Activated naive CD4-positive, alpha-beta T cell treated with anti-CD3 and anti-CD28 coated beads, Interleukin-2, amount 10 ng/mL, durations not matched to agents 7 days and 5 days (primary cell): ENCODE data around the gene TXNDC11.

ENCODE experiments used
- CTCF ChIA-PET: fragments of 350-600 bp; sonication (Branson Sonifier 250); formaldehyde crosslinking; loops from one replicate; lab custom pipeline; 2021; ENCODE audit warnings: antibody characterized with exemption; lab: Charles Lee
- DNase-seq: peaks from one replicate; pipeline ENCODE4 v3.0.0-alpha.2; 2020
- H3K27ac Mint-ChIP-seq: one replicate; pipeline ENCODE4 v1.8.0; 2021; ENCODE audit warnings: mild to moderate bottlenecking, moderate library complexity, mixed read lengths
- H3K27me3 Mint-ChIP-seq: one replicate; pipeline ENCODE4 v1.8.0; 2021; ENCODE audit warnings: mild to moderate bottlenecking, mixed read lengths
- H3K36me3 Mint-ChIP-seq: one replicate; pipeline ENCODE4 v1.8.0; 2021; ENCODE audit warnings: mixed read lengths
- H3K4me1 Mint-ChIP-seq: one replicate; pipeline ENCODE4 v1.8.0; 2021; ENCODE audit warnings: mixed read lengths
- H3K4me3 Mint-ChIP-seq: one replicate; pipeline ENCODE4 v1.8.0; 2021; ENCODE audit warnings: mild to moderate bottlenecking, moderate library complexity, mixed read lengths
- H3K9me3 Mint-ChIP-seq: one replicate; pipeline ENCODE4 v1.8.0; 2021; ENCODE audit warnings: mixed read lengths

TXNDC11 gene

DNA sequence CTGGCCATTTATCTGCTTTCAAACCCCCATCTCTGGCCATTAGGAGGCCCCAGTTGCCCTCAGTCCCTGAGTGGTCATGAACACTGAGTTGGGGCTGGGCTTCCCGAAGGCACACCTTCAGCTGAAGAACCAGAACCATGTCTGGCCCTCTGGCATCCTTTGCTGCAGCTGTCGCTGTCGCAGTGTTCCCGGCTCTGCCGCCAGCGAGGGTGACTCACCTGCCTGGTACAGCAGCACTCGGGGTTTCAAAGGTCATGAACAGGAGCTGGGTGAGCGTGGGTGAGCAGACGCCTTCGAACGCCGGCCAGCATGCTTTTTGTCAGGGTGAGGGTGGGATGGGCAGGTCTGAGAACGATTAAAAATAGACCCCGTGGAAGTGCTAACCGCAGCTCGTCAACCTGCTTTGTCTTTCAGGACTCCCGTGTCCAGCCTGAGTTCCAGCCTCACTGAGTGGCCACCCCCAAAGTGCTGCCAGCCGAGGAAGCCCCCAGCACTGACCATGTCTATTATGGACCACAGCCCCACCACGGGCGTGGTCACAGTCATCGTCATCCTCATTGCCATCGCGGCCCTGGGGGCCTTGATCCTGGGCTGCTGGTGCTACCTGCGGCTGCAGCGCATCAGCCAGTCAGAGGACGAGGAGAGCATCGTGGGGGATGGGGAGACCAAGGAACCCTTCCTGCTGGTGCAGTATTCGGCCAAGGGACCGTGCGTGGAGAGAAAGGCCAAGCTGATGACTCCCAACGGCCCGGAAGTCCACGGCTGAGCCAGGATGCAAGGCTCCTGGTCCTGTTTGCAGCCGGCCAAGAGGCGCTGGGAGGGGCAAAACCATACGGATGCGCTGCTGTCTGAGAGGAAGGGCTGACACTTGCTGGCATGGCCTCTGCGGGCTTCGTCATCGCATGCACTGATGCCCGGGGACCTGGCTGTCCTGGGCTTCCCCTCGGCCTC is 66.8 kb downstream of the TXNDC11 start:
- no peak for DNase-seq
- Mint-ChIP-seq H3K4me1 (peaks cover 91% of the 10 kb centered on the region), H3K36me3 (peaks cover 51% of the 10 kb centered on the region), H3K4me3 (no peak overlapping the region), H3K27me3 (no peaks in the 10 kb centered on the region), H3K27ac (no peak overlapping the region), H3K9me3 (no peaks in the 10 kb centered on the region)
- CTCF ChIA-PET = interaction anchor here (0.7 kb wide), 1 partner anchor 131 kb away, joined by 6 read pairs; no protein-coding TSS in a partner anchor

DNA sequence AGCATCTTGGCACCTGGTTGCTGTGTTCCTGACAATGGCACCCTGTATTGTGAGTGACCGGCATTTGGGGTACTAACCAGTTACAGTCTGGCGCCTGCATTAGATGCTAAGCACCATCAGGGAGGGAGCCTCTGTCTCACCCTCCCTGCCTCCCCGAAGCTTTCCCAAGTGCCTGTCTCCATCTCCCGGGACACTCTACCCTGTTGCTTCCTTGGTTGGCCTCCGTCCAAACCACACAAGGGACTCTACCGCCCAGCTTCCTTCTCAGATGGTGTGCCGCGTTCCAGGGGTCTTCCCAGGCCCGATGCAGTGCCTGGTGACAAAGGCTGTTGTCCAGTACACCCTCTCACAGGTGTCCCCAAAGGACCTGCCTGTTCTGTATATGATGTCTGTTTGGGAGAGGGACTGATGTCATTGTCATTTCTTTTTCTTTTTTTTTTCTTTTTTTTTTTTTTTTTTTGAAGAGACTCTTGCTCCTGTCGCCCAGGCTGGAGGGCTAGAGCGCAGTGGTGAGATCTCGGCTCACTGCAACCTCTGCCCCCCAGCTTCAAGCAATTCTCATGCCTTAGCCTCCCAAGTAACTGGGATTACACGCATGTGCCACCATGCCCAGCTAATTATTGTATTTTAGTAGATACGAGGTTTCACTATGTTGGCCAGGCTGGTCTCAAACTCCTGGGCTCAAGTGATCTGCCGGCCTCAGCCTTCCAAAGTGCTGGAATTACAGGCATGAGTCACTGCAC is 67.7 kb downstream of the TXNDC11 start:
- Mint-ChIP-seq H3K36me3 (peaks cover 46% of the 10 kb centered on the region), H3K4me1 (peaks cover 91% of the 10 kb centered on the region), H3K27ac (peak overlapping the region; percentile 60), H3K4me3 (no peak overlapping the region), H3K27me3 (no peaks in the 10 kb centered on the region), H3K9me3 (no peaks in the 10 kb centered on the region)
- DNase-seq = no peak
- CTCF ChIA-PET = interaction anchor here (0.7 to 0.8 kb wide), 2 partner anchors 130 to 143 kb away, joined by 5 to 6 read pairs; no protein-coding TSS in a partner anchor

DNA sequence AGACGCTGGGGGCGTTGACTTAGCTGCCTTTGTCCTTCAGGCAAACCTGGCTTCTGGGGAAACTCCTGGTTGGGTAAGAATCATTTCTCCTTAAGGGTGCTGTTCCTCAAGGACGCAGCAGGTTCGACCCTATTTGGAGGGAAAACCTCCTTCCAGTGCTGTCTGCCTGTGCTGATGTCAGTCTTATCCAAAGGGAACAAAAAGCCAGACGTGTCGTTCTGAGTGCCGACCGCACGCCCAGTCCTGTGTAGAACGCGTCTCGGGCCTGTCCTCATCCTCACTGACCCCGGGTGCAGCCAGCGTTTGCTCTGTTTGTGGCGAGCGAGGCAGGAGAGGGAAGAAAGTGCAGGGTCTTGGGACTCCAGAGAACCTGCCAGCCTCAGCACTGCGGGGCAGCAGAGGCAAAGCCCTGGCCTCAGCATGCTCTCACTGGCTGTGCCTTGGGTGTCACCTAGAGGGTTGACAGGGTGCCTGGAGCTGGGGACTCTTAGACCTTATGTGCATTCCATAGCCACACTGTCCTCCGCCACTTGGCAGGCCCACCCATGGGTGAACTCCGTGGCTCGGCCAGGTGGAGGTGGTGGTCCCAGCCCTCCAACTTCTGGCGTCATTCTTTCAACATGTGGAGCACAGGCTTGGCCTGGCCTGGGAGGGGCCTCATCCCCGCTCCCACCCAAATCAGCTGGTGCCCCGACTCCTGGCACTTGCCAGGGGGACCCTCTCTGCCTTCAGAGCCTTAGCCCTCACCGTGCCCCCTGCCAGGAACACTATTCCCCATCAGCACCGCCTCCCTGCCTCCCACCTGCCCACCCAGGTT is 68.4 kb downstream of the TXNDC11 start:
- CTCF ChIA-PET = interaction anchor here (0.8 kb wide), 1 partner anchor 142 kb away, joined by 5 read pairs; no protein-coding TSS in a partner anchor
- peaks cover 38% of the 10 kb centered on the region for H3K36me3 Mint-ChIP-seq
- H3K27me3 Mint-ChIP-seq = no peaks in the 10 kb centered on the region
- no peak for DNase-seq
- no peaks in the 10 kb centered on the region for H3K9me3 Mint-ChIP-seq
- H3K4me1 Mint-ChIP-seq = peaks cover 91% of the 10 kb centered on the region
- peak overlapping the region; percentile 60 for H3K27ac Mint-ChIP-seq
- H3K4me3 Mint-ChIP-seq = no peak overlapping the region

DNA sequence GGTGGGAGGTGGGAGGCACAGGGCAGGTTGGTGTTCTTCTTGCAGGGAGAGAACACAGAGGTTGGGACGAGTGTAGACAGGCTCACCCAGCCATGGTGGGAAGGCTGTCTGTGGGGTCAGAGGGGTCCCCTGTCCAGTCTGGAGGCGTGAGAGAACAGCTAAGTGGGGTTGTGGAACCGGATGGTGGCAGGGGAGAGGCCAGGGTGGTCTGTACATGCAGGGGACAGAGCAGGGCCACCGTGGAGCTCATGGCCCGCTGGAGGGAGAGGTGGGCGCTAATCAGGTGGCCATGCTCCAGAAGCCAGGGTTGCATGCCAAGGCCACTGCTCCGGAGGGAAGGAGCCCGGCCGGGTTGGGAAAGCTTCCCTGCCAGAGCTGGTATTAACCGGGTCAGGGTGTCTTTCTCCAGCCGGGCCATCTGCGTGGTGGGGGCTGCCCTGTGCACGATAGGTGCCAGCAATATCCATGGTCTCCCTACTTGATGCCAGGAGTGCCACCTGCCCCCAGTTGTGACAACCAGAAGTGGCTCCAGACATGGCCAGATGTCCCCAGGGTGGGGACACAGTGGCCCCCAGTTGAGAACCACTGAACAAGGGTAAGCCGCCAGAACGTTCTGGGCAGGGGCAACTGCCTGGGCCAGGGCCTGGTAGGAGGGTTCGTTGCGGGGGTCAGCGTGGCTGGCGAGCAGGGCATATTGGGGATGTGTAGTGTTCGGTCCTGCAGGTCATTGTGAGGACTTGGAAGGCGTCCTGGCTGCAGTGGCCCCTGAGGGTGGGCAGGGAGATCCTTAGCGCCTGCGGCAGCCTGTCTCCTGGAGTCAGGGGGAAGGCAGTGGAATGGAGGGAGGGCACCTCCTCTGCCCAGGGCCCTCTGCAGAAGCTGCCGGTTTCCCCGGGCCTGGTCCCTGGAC is 69.3 kb downstream of the TXNDC11 start:
- peaks cover 85% of the 10 kb centered on the region for H3K4me1 Mint-ChIP-seq
- peaks cover 31% of the 10 kb centered on the region for H3K36me3 Mint-ChIP-seq
- peak overlapping the region; percentile 34 for H3K4me3 Mint-ChIP-seq
- CTCF ChIA-PET = no interaction called here
- H3K27ac Mint-ChIP-seq = peak overlapping the region; percentile 81
- no peaks in the 10 kb centered on the region for H3K27me3 Mint-ChIP-seq
- DNase-seq = no peak
- no peaks in the 10 kb centered on the region for H3K9me3 Mint-ChIP-seq

DNA sequence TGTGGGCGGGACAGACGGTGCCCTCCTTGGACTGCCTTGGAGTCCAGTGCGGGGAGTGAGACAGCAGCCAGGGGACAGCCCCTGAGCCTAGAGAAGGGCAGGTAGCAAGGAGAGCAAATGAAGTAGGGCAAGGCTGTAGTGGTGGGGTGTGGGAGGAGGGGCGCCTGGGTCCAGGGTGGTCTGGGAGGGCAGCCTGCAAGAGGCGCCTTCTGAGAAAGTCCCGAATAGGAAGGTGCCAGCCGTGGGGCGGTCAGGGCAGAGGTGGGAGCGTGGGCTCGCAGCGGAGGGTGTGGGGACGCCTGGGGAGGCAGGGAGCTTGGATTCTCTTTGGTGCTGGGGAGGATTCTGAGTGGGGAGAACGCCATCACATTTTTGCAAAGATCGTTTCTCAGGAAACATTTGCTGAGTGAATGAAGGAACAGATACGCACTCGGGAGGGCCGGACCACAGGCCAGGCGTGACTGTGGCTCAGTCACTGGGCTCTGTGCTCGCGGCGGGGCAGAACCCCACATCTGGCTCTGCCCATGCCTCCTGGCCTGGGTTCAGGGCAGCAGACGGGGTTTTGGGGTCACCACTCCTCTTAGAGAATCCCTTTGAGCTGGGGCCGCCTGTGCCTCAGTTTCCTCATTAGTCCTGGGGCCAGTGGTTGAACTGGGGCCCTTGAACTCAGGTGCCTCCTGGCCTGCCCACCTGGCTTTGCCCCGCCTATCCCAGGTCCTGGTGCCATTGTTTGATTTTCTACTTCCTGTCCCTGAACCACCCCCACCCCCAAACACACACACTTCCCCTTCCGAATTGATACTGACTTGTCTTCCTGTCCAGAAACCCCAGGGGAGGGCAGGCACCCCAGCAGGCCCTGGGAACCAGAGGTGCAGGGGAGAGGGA is 70.2 kb downstream of the TXNDC11 start:
- Mint-ChIP-seq H3K36me3 (peaks cover 22% of the 10 kb centered on the region), H3K4me1 (peaks cover 80% of the 10 kb centered on the region), H3K9me3 (no peaks in the 10 kb centered on the region), H3K27me3 (no peaks in the 10 kb centered on the region), H3K27ac (peak overlapping the region; percentile 81), H3K4me3 (peak overlapping the region; percentile 34)
- CTCF ChIA-PET = no interaction called here
- peak; percentile 76 for DNase-seq

DNA sequence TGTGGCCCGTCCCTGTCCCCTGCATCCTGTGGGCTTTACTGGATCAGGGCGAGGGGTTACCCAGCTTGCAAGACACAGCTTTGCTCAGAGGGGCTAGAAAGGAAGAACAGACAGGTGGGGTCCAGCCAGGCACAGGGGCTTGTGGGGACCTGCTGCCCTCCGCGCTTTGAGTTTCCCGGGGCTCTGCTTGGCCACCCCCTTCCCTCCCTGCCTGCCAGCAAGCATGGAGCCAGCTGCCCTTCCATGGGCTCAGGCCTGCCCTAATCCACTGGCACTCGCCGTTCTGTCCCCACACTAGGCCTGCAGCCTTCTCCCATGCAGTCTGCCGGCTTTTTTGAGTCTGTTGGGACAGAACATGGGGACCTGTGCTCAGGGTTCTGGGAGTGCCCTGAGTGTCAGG is 71.0 kb downstream of the TXNDC11 start:
- peaks cover 79% of the 10 kb centered on the region for H3K4me1 Mint-ChIP-seq
- CTCF ChIA-PET = no interaction called here
- H3K9me3 Mint-ChIP-seq = no peaks in the 10 kb centered on the region
- no peaks in the 10 kb centered on the region for H3K27me3 Mint-ChIP-seq
- peaks cover 14% of the 10 kb centered on the region for H3K36me3 Mint-ChIP-seq
- H3K27ac Mint-ChIP-seq = peak overlapping the region; percentile 81
- peak overlapping the region; percentile 34 for H3K4me3 Mint-ChIP-seq
- DNase-seq = no peak

DNA sequence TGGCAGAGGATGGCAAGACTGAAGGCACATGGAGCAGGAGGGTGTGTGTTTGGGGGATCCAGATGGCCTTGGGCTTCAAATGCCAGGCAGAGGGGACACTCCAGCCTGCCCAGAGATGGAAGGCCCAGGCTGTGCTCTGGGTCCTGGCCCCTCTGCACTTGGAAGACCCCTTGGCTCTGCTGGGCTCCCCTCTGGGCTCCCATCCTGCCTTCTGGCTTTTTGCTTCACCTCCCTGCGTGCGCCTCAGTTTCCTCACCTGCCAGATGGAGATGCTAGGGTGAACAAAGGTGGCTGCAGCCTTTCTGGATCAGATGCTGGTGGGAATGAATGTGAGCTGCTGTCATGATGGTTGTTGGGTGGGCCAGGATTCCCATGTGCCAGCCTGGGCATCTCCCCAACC is 71.4 kb downstream of the TXNDC11 start:
- CTCF ChIA-PET = no interaction called here
- Mint-ChIP-seq H3K4me1 (peaks cover 80% of the 10 kb centered on the region), H3K4me3 (peak overlapping the region; percentile 83), H3K27ac (peak overlapping the region; percentile 97), H3K9me3 (no peaks in the 10 kb centered on the region), H3K27me3 (no peaks in the 10 kb centered on the region), H3K36me3 (peaks cover 10% of the 10 kb centered on the region)
- DNase-seq = no peak

DNA sequence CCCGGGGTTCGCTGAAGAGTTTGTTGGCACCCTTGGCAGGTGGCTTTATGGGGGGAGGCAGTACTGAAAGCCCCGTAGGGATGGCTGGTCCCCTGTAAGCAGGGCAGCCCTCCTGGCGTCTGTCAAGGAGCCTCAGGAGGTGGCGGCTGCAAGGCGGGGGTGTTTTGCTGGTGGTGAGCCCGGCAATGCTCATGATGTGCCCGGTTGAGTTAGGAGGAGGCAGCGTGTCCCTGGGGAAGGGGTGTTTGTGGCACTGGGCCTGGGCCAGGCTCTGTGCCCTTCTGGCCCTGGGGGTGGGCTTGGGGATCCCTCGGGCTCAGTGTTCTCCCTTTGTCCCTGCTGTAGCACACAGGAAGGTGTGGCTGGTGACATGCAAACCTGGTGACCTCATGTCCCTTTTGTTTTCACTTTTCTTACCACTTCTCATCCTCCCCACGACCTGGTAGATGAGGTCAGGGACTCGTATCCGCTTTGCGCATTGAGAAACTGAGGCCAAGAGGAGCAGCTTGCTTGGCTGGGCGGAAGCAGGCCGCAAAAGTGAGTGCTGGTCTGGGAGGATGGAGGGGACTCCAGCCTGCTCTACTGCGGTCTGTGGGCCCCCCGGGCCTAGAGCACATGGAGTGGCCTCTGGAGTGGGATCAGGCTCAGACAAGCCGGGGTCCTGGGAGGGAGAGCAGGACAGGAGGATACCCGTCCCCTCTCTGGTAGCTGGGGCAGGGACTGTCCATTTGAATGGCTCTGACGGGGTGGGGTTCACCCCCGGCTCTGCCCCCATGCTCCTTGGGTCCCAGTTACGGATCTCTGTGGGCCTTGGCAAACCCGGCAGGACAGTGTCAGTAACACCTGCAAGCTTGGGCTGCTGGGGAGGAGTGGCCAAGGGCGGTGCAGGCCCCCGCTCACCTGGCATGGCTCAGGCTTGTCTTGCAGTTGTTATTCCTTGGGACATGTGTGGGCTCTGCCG is 72.2 kb downstream of the TXNDC11 start:
- Mint-ChIP-seq H3K4me3 (peak overlapping the region; percentile 83), H3K27me3 (no peaks in the 10 kb centered on the region), H3K4me1 (peaks cover 81% of the 10 kb centered on the region), H3K36me3 (peaks cover 10% of the 10 kb centered on the region), H3K27ac (peak overlapping the region; percentile 97), H3K9me3 (no peaks in the 10 kb centered on the region)
- peak; percentile 65 for DNase-seq
- CTCF ChIA-PET = interaction anchor here (0.8 kb wide), 1 partner anchor 44 kb away, joined by 3 read pairs; no protein-coding TSS in a partner anchor

DNA sequence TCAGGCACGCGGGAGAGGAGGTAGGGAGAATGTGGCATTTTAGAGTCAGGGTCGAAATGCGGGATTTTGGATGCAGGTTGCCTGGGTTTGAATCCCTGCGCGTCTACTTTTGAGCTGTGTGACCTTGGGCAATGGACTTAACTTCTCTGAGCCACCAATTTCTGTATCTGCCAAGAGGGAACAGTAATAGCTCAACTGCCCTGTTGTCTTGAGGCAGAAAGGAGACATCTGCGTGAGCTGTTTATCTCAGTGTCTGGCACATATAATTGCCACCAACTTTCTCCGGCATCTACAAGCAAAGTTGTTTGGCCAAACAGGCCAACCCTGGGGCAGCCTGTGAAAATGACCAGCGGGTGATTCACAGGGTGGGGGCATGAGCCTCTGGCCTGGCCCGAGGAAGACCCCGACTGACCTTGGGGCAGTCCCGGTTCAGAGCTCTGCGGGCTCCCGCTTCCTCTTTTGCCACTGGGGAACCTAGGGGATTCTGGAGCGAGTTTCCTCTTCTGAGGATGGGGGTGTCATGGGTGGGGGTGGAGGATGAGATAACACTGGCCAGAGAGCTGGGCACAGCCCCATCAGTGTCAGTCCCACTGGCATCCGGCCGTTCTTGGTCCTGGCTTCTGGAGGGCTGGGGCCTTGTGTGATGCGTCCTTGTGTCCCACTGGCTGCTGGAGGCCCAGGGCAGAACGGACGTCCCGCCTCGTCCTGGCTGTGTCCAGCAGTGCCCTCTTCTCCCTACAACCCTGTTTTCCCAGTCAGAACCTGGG is 73.1 kb downstream of the TXNDC11 start:
- H3K4me1 Mint-ChIP-seq = peaks cover 84% of the 10 kb centered on the region
- no peaks in the 10 kb centered on the region for H3K9me3 Mint-ChIP-seq
- H3K27me3 Mint-ChIP-seq = no peaks in the 10 kb centered on the region
- H3K36me3 Mint-ChIP-seq = peaks cover 6% of the 10 kb centered on the region
- CTCF ChIA-PET = interaction anchor here (0.9 kb wide), 1 partner anchor 83 kb away, joined by 3 read pairs; the partner anchor contains the start of gene LITAF
- peak overlapping the region; percentile 83 for H3K4me3 Mint-ChIP-seq
- peak; percentile 29 for DNase-seq
- peak overlapping the region; percentile 97 for H3K27ac Mint-ChIP-seq

DNA sequence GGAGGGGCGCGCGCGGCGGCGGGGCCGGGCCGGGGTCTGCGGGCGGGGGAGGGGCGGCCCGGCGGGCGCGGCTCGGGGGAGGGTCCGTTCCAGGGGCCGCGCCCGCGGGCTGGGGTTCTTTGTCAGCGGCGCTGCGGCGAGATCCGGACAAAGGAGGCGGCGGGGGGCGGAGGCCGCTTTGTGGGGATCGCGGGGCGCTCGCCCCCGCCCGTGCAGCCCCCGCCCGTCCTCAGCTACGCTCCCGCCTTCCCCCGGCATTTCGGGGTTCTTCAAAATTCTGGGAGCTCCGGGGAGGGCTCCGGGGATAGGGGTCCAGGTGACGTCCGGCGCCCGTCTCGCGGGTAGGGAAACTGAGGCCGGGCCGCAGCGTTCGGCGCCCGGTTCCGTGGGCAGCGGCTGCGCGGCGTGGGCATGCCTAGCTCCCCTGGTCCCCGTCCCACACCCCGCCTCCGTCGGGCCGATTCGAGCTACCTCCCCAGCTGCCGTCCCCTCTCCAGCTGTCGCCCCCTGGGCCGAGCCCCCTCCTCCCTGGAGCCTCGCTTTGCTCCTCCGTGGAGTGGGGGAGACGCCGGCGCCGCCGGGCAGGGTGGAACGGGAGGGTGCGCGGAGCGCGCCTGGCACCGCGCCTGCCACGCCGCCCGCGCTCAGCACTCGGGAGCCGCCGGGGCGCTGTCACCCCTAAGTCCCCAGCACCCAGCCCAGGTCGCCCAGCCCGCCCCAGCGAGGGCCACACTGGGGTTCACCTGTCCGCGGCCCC is 73.9 kb downstream of the TXNDC11 start:
- CTCF ChIA-PET = interaction anchor here (0.9 kb wide), 1 partner anchor 83 kb away, joined by 3 read pairs; the partner anchor contains the start of gene LITAF
- DNase-seq = peak; percentile 46
- H3K27ac Mint-ChIP-seq = peak overlapping the region; percentile 97
- no peaks in the 10 kb centered on the region for H3K9me3 Mint-ChIP-seq
- peaks cover 6% of the 10 kb centered on the region for H3K36me3 Mint-ChIP-seq
- H3K4me1 Mint-ChIP-seq = peaks cover 85% of the 10 kb centered on the region
- H3K4me3 Mint-ChIP-seq = peak overlapping the region; percentile 83
- H3K27me3 Mint-ChIP-seq = no peaks in the 10 kb centered on the region
